Measurements from ENCODE around the gene TMCC1.

- TF ChIP-seq CTCF (IDR thresholded peaks at IDR 0.05; ENCODE audit: extremely low read depth in 1 of 2, insufficient read depth in 1 of 2, low read depth in 1 of 2, low read length in 2 of 2) (no peak), MAX (IDR thresholded peaks at IDR 0.05; ENCODE audit: insufficient read depth, insufficient read length) (no peak), POLR2A (IDR thresholded peaks at IDR 0.05; ENCODE audit: low read depth, low read length) (no peak), MYC (IDR thresholded peaks at IDR 0.05; ENCODE audit: low read depth, low read length) (no peak), EZH2 (IDR thresholded peaks at IDR 0.05; ENCODE audit: borderline replicate concordance, low read depth, low read length, severe bottlenecking) (no peak)
These were observed 236.1 kb downstream of the TMCC1 start for GRCh38 chr3:129657261-129658046.
